GM19438 (cell line): ENCODE data around the gene ARHGAP30.
"Not testable (repeated sequence)": the region's sequence is repeated elsewhere in the genome, so short reads cannot be mapped to it uniquely, and the experiment has no call there.

Experiments
- ATAC-seq: cut with Tn5 transposase; IDR thresholded peaks from one replicate; pipeline ENCODE4 v1.9.1; 2021; ENCODE audit warnings: low read depth; ENCODE audit not compliant: unreplicated experiment

ARHGAP30 gene

GRCh38 chr1:161069731-161070270 lies at the start of gene ARHGAP30:
TSS of gene ARHGAP30 (minus strand) at chr1:161069891. CDS start at chr1:161069624, 267 bp downstream.
- ATAC-seq = peak; percentile 83

- peak; percentile 80 for ATAC-seq
Observed at GRCh38 chr1:161117759-161118581, 48.3 kb upstream of the ARHGAP30 start, which contains the start of the genes NIT1 and PFDN2. TSS of gene NIT1 (plus strand) at chr1:161118105. CDS start at chr1:161118177, 72 bp downstream. TSS of gene PFDN2 (minus strand) at chr1:161118037. CDS start at chr1:161118026, 11 bp downstream.

GRCh38 chr1:161115961-161116360 lies 46.3 kb upstream of the ARHGAP30 start:
- ATAC-seq = not testable (repeated sequence)

- no peak for ATAC-seq
Observed at GRCh38 chr1:161115132-161115711, 45.5 kb upstream of the ARHGAP30 start.

GRCh38 chr1:161114556-161114955 lies 44.9 kb upstream of the ARHGAP30 start:
- ATAC-seq = no peak

- no peak for ATAC-seq
Observed at GRCh38 chr1:161113915-161114314, 44.2 kb upstream of the ARHGAP30 start.

GRCh38 chr1:161111527-161111926 lies 41.8 kb upstream of the ARHGAP30 start:
- ATAC-seq = no peak

- no peak for ATAC-seq
Observed at GRCh38 chr1:161111117-161111516, 41.4 kb upstream of the ARHGAP30 start.

GRCh38 chr1:161106431-161106830 lies 36.7 kb upstream of the ARHGAP30 start:
- ATAC-seq = no peak

GRCh38 chr1:161100556-161100955 lies 30.9 kb upstream of the ARHGAP30 start:
- ATAC-seq = no peak

GRCh38 chr1:161099090-161099802 lies 29.6 kb upstream of the ARHGAP30 start:
- no peak for ATAC-seq

GRCh38 chr1:161098210-161099068 lies 28.7 kb upstream of the ARHGAP30 start, which contains the start of gene KLHDC9:
TSS of gene KLHDC9 (plus strand) at chr1:161098361. CDS start at chr1:161098536, 175 bp downstream.
- peak; percentile 60 for ATAC-seq

- ATAC-seq = no peak
Observed at GRCh38 chr1:161096530-161096929, 26.8 kb upstream of the ARHGAP30 start.

- ATAC-seq = no peak
Observed at GRCh38 chr1:161096015-161096414, 26.3 kb upstream of the ARHGAP30 start.

- ATAC-seq = no peak
Observed at GRCh38 chr1:161095230-161095629, 25.5 kb upstream of the ARHGAP30 start.

GRCh38 chr1:161094481-161094880 lies 24.8 kb upstream of the ARHGAP30 start:
- ATAC-seq = no peak

GRCh38 chr1:161092621-161093028 lies 22.9 kb upstream of the ARHGAP30 start:
- ATAC-seq = no peak

- ATAC-seq = no peak
Observed at GRCh38 chr1:161091796-161092507, 22.3 kb upstream of the ARHGAP30 start.

GRCh38 chr1:161091093-161091492 lies 21.4 kb upstream of the ARHGAP30 start:
- ATAC-seq = no peak
